ENCODE measurements around the gene RABAC1. TPM values are rescaled to one million over a fixed set of nuclear protein-coding genes. Genes with fewer than 3 reads are reported as not detected.

RABAC1 gene
- total RNA-seq, 1 experiment from 2014 or later, result 64.4 TPM

GRCh38 chr19:41956621-41957020 is 2.5 kb downstream of the RABAC1 start:
- Mint-ChIP-seq H3K27ac (ENCODE audit: unreplicated experiment) (no peak overlapping the region), H3K4me3 (ENCODE audit: unreplicated experiment) (no peak overlapping the region), H3K4me1 (ENCODE audit: low read depth, unreplicated experiment) (peaks cover 13% of the 10 kb centered on the region), H3K9me3 (ENCODE audit: unreplicated experiment) (no peaks in the 10 kb centered on the region), H3K27me3 (ENCODE audit: insufficient read depth, unreplicated experiment) (no peaks in the 10 kb centered on the region), H3K36me3 (ENCODE audit: insufficient read depth, unreplicated experiment) (peaks cover 11% of the 10 kb centered on the region)
- Histone ChIP-seq H3K4me3 (ENCODE audit: low read depth, low read length) (no peak overlapping the region), H3K36me3 (ENCODE audit: control insufficient read depth, insufficient read depth, low read length) (no peaks in the 10 kb centered on the region), H3K27me3 (replicated peaks; ENCODE audit: control insufficient read depth, insufficient read depth, low read length) (no peaks in the 10 kb centered on the region), H3K4me1 (peaks cover 14% of the 10 kb centered on the region), H3K9me3 (no peaks in the 10 kb centered on the region)
- BruUV-seq (replicated peaks), result no TSS peak
- POLR2A ChIA-PET, result no interaction called here
- CTCF ChIA-PET, result no interaction called here
- DNase-seq, result no peak
- no peak for TF ChIP-seq CTCF (IDR thresholded peaks at IDR 0.05; ENCODE audit: insufficient read depth in 1 of 2, low read depth in 1 of 2, low read length in 1 of 2, severe bottlenecking in 1 of 2, unreplicated experiment in 1 of 2)
- intact Hi-C loops (cut with micrococcal nuclease; ENCODE audit: unreplicated experiment), result no loop called here

GRCh38 chr19:41955521-41955920 is 3.6 kb downstream of the RABAC1 start:
- no peak for TF ChIP-seq CTCF (IDR thresholded peaks at IDR 0.05; ENCODE audit: insufficient read depth in 1 of 2, low read depth in 1 of 2, low read length in 1 of 2, severe bottlenecking in 1 of 2, unreplicated experiment in 1 of 2)

GRCh38 chr19:41951686-41952172 is 7.4 kb downstream of the RABAC1 start:
- no TSS peak for BruUV-seq (replicated peaks)
- H3K27me3 Mint-ChIP-seq (ENCODE audit: insufficient read depth, unreplicated experiment), result no peaks in the 10 kb centered on the region
- no peaks in the 10 kb centered on the region for H3K36me3 ChIP-seq (ENCODE audit: control insufficient read depth, insufficient read depth, low read length)
- H3K9me3 Mint-ChIP-seq (ENCODE audit: unreplicated experiment), result no peaks in the 10 kb centered on the region
- no peak overlapping the region for H3K4me3 Mint-ChIP-seq (ENCODE audit: unreplicated experiment)
- H3K9me3 ChIP-seq, result no peaks in the 10 kb centered on the region
- H3K27me3 ChIP-seq (replicated peaks; ENCODE audit: control insufficient read depth, insufficient read depth, low read length), result no peaks in the 10 kb centered on the region
- peak; percentile 84 to 89 for DNase-seq
- no peak overlapping the region for H3K4me3 ChIP-seq (ENCODE audit: low read depth, low read length)
- TF ChIP-seq CTCF (IDR thresholded peaks at IDR 0.05; ENCODE audit: insufficient read depth in 1 of 2, low read depth in 1 of 2, low read length in 1 of 2, severe bottlenecking in 1 of 2, unreplicated experiment in 1 of 2), result peak; percentile 98 to 99
- no peaks in the 10 kb centered on the region for H3K4me1 Mint-ChIP-seq (ENCODE audit: low read depth, unreplicated experiment)
- H3K36me3 Mint-ChIP-seq (ENCODE audit: insufficient read depth, unreplicated experiment), result peaks cover 6% of the 10 kb centered on the region
- ChIA-PET POLR2A (interaction anchor here (0.7 kb wide), 1 partner anchor 67 kb away, joined by 4 read pairs; no protein-coding TSS in a partner anchor), CTCF (interaction anchor here (1.8 kb wide), 1 partner anchor 78 kb away, joined by 5 read pairs; no protein-coding TSS in a partner anchor)
- intact Hi-C loops (cut with micrococcal nuclease; ENCODE audit: unreplicated experiment), result loop anchor here (1.0 kb wide), 4 partner anchors 16 to 92 kb away; no protein-coding TSS in a partner anchor
- H3K4me1 ChIP-seq, result no peaks in the 10 kb centered on the region
- no peak overlapping the region for H3K27ac Mint-ChIP-seq (ENCODE audit: unreplicated experiment)

More at GRCh38 chr19:41955521-41955920, 3.6 kb downstream of the RABAC1 start:
- ChIA-PET POLR2A (no interaction called here), CTCF (no interaction called here)
- Mint-ChIP-seq H3K27me3 (ENCODE audit: insufficient read depth, unreplicated experiment) (no peaks in the 10 kb centered on the region), H3K27ac (ENCODE audit: unreplicated experiment) (no peak overlapping the region), H3K36me3 (ENCODE audit: insufficient read depth, unreplicated experiment) (peaks cover 13% of the 10 kb centered on the region), H3K4me1 (ENCODE audit: low read depth, unreplicated experiment) (peaks cover 13% of the 10 kb centered on the region), H3K9me3 (ENCODE audit: unreplicated experiment) (no peaks in the 10 kb centered on the region), H3K4me3 (ENCODE audit: unreplicated experiment) (no peak overlapping the region)
- Histone ChIP-seq H3K9me3 (no peaks in the 10 kb centered on the region), H3K4me3 (ENCODE audit: low read depth, low read length) (no peak overlapping the region), H3K4me1 (peaks cover 14% of the 10 kb centered on the region), H3K36me3 (ENCODE audit: control insufficient read depth, insufficient read depth, low read length) (no peaks in the 10 kb centered on the region), H3K27me3 (replicated peaks; ENCODE audit: control insufficient read depth, insufficient read depth, low read length) (no peaks in the 10 kb centered on the region)
- BruUV-seq (replicated peaks), result no TSS peak
- DNase-seq, result no peak
- intact Hi-C loops (cut with micrococcal nuclease; ENCODE audit: unreplicated experiment), result no loop called here

All from Caco-2 (cell line).